SU-DHL-6 (cell line): Measurements from ENCODE around the gene C11orf97.

Experiments
- CTCF ChIP-seq: fragments of 200-600 bp; sonication (generic); IDR thresholded peaks from one replicate; pipeline ENCODE4 v1.5.1; 2017; ENCODE audit warnings: antibody characterized with exemption, mild to moderate bottlenecking, low read length, moderate library complexity; ENCODE audit not compliant: insufficient read depth, poor library complexity, severe bottlenecking
- EZH2phosphoT487 ChIP-seq: fragments of 200-600 bp; sonication (generic), shearing (Covaris generic); conservative IDR thresholded peaks from 2 replicates; pipeline ENCODE4 v1.6.1; 2018; ENCODE audit warnings: mild to moderate bottlenecking, antibody characterized with exemption, low read length, moderate library complexity, mixed read lengths

- TF ChIP-seq CTCF, result no peak
- TF ChIP-seq EZH2phosphoT487, result no peak
Observed at GRCh38 chr11:94539420-94539819, 27.2 kb downstream of the C11orf97 start.
